ENCODE results near the gene NPEPL1.

Gene NPEPL1

DNA sequence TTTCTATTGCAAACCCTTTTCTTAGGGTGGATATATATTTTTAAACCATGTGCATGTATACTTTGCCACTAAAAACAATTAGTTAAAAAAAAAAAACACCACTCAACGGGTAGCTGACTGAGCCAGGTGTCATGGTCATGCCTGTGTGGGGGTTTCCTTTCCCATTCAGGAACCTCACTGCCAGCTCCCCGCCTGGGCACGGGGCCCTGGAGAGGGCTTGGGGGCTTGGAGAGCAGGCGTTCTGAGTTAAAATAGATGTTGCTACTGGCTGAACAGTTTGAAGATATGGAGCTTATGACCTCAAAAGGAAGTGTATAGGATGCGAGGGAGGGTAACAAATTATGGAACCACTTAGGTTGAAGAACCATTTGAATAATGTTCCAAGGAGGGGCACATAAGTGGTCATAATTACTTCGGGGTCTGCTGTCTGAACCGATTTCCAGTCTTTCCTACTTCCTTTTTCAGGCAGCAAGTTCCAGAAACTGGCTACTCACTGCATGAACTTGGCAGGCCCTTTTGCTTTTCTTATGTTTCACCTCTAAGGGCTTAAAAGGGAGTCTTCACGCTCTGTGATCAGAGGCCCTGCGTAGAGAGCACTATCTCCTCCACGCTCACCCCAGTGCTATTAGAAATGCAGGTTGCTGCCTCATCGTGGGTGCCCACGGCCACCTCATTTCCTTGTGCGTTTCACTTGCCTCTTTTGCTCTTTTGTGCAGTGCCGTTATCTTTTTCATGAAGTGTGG is 31.6 kb upstream of the NPEPL1 start:
- Histone ChIP-seq H3K27ac (ENCODE audit: low read length) (peak overlapping the region; percentile 40), H3K36me3 (ENCODE audit: control insufficient read depth, low read depth, low read length) (peaks cover 7% of the 10 kb centered on the region), H3K4me3 (ENCODE audit: low read length) (no peak overlapping the region)

DNA sequence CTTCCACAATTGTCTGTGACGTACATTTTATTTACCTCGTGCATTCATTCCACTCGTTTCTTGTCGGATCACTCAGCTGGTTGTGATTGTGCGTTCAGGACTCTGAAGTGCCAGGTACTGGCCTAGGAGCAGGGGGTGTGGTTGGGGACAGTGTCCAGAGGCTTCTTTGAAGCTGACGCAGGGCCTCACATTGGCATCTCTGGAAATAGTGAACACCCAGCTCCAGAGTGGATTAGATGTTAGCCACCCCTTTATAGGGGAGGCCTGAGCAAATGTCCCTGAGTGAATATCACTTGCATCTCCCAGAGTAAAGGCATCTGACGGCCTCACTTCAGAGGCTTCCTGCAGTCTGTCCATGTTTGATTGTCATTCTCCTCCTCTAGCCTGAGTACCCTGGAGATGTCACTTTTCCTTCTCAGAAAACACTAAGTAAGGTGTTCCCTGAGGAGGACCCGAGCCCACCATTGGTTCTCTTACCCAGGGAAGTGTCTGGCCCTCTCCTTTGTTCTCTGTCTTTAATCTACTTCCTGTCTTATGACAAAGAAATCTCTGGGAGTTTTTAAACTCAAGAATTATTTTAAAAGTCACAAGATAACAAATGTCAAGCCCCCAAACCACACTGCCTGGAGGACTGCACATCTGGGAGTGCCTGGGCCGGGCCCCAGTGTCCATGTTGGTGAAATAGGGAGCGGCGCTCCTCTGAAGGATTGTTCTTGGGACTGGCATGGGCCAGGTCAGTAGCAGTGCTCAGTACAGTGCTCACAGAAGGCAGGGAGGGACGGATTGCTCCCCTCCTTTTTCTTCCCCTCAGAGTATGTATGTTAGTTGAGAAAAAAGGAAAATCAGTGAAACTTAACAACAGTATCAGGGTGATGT is 30.8 kb upstream of the NPEPL1 start:
- H3K4me3 ChIP-seq (ENCODE audit: low read length) = no peak overlapping the region
- no peaks in the 10 kb centered on the region for H3K27me3 ChIP-seq (ENCODE audit: control insufficient read depth, insufficient read depth, low read length)
- H3K4me1 ChIP-seq (ENCODE audit: control insufficient read depth, low read depth, low read length) = peaks cover 50% of the 10 kb centered on the region
- peaks cover 7% of the 10 kb centered on the region for H3K36me3 ChIP-seq (ENCODE audit: control insufficient read depth, low read depth, low read length)
- no peaks in the 10 kb centered on the region for H3K9me3 ChIP-seq (ENCODE audit: control insufficient read depth, low read depth, low read length)
- peak overlapping the region; percentile 40 for H3K27ac ChIP-seq (ENCODE audit: low read length)
- no peak overlapping the region for H3K9ac ChIP-seq (ENCODE audit: low read length)

More for the DNA sequence above, 31.6 kb upstream of the NPEPL1 start:
- Histone ChIP-seq H3K9ac (ENCODE audit: low read length) (no peak overlapping the region), H3K4me1 (ENCODE audit: control insufficient read depth, low read depth, low read length) (peaks cover 58% of the 10 kb centered on the region), H3K9me3 (ENCODE audit: control insufficient read depth, low read depth, low read length) (no peaks in the 10 kb centered on the region), H3K27me3 (ENCODE audit: control insufficient read depth, insufficient read depth, low read length) (no peaks in the 10 kb centered on the region)

DNA sequence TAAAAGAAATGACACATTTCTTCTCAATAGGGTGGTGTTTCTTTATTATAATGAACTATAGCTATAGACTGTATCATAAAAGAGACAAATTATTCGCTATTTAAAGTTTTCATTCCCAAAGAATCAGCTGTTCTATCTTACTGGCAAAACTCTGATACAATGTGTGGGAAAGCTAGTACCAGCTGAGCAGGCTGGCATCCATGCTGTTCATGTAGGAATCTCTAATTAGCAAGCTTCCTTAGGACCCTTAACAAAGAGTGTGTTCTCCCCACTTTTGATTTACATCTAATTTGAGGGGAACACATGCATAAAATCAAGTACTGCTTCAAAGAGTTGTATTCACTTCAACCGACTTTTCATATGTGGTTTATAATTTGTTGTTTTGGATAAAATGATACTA is 28.3 kb upstream of the NPEPL1 start:
- no peaks in the 10 kb centered on the region for H3K27me3 ChIP-seq (ENCODE audit: control insufficient read depth, insufficient read depth, low read length)
- peaks cover 16% of the 10 kb centered on the region for H3K36me3 ChIP-seq (ENCODE audit: control insufficient read depth, low read depth, low read length)
- H3K4me1 ChIP-seq (ENCODE audit: control insufficient read depth, low read depth, low read length) = peaks cover 43% of the 10 kb centered on the region
- no peak overlapping the region for H3K4me3 ChIP-seq (ENCODE audit: low read length)
- H3K9me3 ChIP-seq (ENCODE audit: control insufficient read depth, low read depth, low read length) = no peaks in the 10 kb centered on the region
- no peak overlapping the region for H3K9ac ChIP-seq (ENCODE audit: low read length)
- no peak overlapping the region for H3K27ac ChIP-seq (ENCODE audit: low read length)

DNA sequence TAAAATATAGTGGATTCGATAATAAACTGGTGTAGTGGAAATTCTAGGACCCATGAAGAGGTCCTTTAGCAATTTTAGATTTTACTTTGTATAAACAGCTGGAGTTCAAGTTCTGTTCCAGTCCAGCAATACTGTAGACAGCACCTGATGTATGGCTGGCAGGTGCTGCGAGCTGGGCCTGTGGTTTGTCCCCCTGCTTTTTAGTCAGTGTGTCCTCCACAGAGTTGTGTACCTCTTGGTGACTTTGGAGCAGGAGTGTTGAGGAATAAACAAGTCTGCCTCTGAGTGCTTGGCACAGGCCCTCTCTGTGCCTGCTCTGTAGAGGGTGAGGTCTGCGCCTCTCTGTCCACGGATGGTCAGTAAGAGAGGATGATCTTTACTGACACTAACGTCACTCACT is 27.7 kb upstream of the NPEPL1 start:
- Histone ChIP-seq H3K4me1 (ENCODE audit: control insufficient read depth, low read depth, low read length) (peaks cover 41% of the 10 kb centered on the region), H3K36me3 (ENCODE audit: control insufficient read depth, low read depth, low read length) (peaks cover 16% of the 10 kb centered on the region), H3K9me3 (ENCODE audit: control insufficient read depth, low read depth, low read length) (no peaks in the 10 kb centered on the region), H3K9ac (ENCODE audit: low read length) (no peak overlapping the region), H3K4me3 (ENCODE audit: low read length) (no peak overlapping the region), H3K27me3 (ENCODE audit: control insufficient read depth, insufficient read depth, low read length) (no peaks in the 10 kb centered on the region), H3K27ac (ENCODE audit: low read length) (no peak overlapping the region)

DNA sequence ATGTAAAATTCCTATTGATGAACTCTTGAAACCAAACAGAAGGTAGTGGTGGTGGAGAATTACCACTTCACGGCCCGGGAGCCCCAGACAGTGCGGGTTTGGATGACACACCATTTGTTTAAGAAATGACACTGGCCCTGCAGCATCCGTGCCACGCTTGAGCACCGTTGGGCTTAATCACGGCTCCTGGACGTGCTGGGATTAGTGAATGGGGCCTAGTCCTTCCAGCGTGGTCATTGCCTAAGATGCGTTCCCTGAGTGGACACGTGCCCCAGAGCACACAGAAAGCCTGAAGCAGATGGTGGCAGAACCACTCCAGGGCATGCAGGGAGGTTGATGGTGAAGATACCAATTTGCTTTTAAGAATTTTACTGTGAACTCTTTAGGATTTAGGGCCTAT is 27.0 kb upstream of the NPEPL1 start:
- no peak overlapping the region for H3K4me3 ChIP-seq (ENCODE audit: low read length)
- no peak overlapping the region for H3K9ac ChIP-seq (ENCODE audit: low read length)
- H3K27ac ChIP-seq (ENCODE audit: low read length) = no peak overlapping the region
- no peaks in the 10 kb centered on the region for H3K9me3 ChIP-seq (ENCODE audit: control insufficient read depth, low read depth, low read length)
- H3K36me3 ChIP-seq (ENCODE audit: control insufficient read depth, low read depth, low read length) = peaks cover 16% of the 10 kb centered on the region
- H3K4me1 ChIP-seq (ENCODE audit: control insufficient read depth, low read depth, low read length) = peaks cover 41% of the 10 kb centered on the region
- H3K27me3 ChIP-seq (ENCODE audit: control insufficient read depth, insufficient read depth, low read length) = no peaks in the 10 kb centered on the region

DNA sequence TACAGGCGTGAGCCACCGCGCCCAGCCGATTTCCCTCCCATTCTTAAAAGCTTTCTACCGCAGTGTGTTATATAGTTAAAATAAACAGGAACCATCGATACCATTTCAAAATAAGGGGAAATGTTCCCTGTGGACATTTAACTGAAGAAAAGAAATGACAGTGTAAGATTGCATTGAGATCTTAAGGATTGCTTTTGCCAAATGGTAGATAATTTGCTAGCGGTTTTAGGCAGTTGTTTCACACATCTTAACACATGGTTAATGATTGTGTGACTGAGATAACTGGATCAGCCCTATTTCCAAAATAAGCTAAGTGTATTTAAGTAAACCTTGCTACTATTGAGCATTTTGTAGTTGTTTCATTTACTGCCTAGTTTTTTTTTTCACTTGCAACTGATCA is 25.9 kb upstream of the NPEPL1 start:
- Histone ChIP-seq H3K4me1 (ENCODE audit: control insufficient read depth, low read depth, low read length) (peaks cover 42% of the 10 kb centered on the region), H3K27me3 (ENCODE audit: control insufficient read depth, insufficient read depth, low read length) (no peaks in the 10 kb centered on the region), H3K27ac (ENCODE audit: low read length) (no peak overlapping the region), H3K9me3 (ENCODE audit: control insufficient read depth, low read depth, low read length) (no peaks in the 10 kb centered on the region), H3K9ac (ENCODE audit: low read length) (no peak overlapping the region), H3K4me3 (ENCODE audit: low read length) (no peak overlapping the region), H3K36me3 (ENCODE audit: control insufficient read depth, low read depth, low read length) (peaks cover 12% of the 10 kb centered on the region)

DNA sequence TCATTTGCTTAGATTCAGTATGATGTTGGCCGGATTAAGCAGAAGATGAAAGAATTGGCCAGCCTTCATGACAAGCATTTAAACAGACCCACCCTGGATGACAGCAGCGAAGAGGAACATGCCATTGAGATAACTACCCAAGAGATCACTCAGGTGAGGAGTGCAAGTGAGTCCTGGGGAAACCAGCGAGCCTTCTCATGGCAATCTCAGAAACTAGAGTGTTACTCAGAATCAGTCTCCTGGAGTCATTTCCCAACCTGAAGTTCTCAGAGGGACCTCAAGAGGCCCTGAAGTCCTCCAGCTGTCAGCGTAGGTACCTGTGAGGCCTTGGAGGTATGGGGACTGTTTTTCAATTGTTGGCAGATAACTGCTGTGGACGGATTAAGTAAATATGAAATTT is 24.6 kb upstream of the NPEPL1 start:
- H3K4me3 ChIP-seq (ENCODE audit: low read length) = no peak overlapping the region
- peaks cover 18% of the 10 kb centered on the region for H3K36me3 ChIP-seq (ENCODE audit: control insufficient read depth, low read depth, low read length)
- no peaks in the 10 kb centered on the region for H3K27me3 ChIP-seq (ENCODE audit: control insufficient read depth, insufficient read depth, low read length)
- no peaks in the 10 kb centered on the region for H3K9me3 ChIP-seq (ENCODE audit: control insufficient read depth, low read depth, low read length)
- H3K27ac ChIP-seq (ENCODE audit: low read length) = no peak overlapping the region
- H3K9ac ChIP-seq (ENCODE audit: low read length) = peak overlapping the region; percentile 23
- peaks cover 43% of the 10 kb centered on the region for H3K4me1 ChIP-seq (ENCODE audit: control insufficient read depth, low read depth, low read length)

DNA sequence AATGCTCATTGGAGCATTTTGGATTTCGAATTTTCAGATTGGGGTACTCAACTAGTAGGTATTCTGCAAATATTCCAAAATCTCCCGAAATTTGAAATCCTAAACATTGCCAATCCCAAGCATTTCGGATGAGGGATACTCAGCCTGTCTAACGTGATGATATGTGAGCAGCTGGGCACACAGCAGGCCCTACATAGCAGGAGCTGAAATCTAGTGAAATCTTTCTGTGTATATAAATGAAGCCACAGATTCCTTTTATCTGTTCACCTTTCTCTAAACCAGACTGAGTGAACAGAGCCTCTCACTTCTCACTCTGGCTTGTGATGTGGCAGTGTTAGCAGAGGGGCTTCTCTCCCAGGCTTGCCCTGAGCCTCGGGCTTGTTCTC is 23.7 kb upstream of the NPEPL1 start:
- H3K27ac ChIP-seq (ENCODE audit: low read length) = peak overlapping the region; percentile 98

DNA sequence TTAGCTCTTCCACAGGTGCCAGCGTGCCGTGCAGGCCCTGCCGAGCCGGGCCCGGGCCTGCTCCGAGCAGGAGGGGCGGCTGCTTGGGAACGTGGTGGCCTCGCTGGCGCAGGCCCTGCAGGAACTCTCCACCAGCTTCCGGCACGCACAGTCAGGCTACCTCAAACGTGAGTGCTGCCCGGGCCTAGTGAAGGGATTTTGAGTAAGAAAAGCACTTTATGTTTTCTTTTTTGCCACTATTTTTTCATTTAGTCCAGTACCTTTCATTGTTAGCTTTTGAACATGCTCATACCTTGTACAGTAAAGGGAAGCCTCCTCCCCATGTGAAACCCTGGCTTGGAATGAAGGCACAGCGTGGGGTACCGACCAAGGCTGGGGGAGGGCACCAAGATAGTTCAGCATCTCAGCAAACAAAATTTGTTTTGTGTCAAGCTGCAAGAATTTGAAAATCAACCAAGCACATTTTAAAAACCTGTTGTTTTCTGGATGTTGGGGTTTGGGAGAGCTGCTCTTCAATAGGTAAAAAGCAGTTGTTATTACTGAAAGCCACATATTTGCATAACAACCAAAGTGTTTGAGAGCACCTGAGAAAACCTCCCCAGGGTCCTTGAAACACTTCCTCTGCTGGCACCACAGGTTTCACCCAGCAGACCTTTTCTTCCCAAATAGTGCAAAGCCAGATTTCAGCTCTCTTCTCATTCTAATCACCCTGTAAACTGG is 23.2 kb upstream of the NPEPL1 start:
- H3K27me3 ChIP-seq (ENCODE audit: control insufficient read depth, insufficient read depth, low read length) = no peaks in the 10 kb centered on the region
- H3K9ac ChIP-seq (ENCODE audit: low read length) = peak overlapping the region; percentile 55
- H3K4me3 ChIP-seq (ENCODE audit: low read length) = peak overlapping the region; percentile 42
- H3K27ac ChIP-seq (ENCODE audit: low read length) = peak overlapping the region; percentile 98
- H3K9me3 ChIP-seq (ENCODE audit: control insufficient read depth, low read depth, low read length) = no peaks in the 10 kb centered on the region
- peaks cover 43% of the 10 kb centered on the region for H3K4me1 ChIP-seq (ENCODE audit: control insufficient read depth, low read depth, low read length)
- peaks cover 33% of the 10 kb centered on the region for H3K36me3 ChIP-seq (ENCODE audit: control insufficient read depth, low read depth, low read length)

More for the DNA sequence above, 23.7 kb upstream of the NPEPL1 start:
- no peaks in the 10 kb centered on the region for H3K27me3 ChIP-seq (ENCODE audit: control insufficient read depth, insufficient read depth, low read length)
- no peaks in the 10 kb centered on the region for H3K9me3 ChIP-seq (ENCODE audit: control insufficient read depth, low read depth, low read length)
- H3K4me3 ChIP-seq (ENCODE audit: low read length) = peak overlapping the region; percentile 7
- peak overlapping the region; percentile 55 for H3K9ac ChIP-seq (ENCODE audit: low read length)
- peaks cover 43% of the 10 kb centered on the region for H3K4me1 ChIP-seq (ENCODE audit: control insufficient read depth, low read depth, low read length)
- peaks cover 28% of the 10 kb centered on the region for H3K36me3 ChIP-seq (ENCODE audit: control insufficient read depth, low read depth, low read length)

DNA sequence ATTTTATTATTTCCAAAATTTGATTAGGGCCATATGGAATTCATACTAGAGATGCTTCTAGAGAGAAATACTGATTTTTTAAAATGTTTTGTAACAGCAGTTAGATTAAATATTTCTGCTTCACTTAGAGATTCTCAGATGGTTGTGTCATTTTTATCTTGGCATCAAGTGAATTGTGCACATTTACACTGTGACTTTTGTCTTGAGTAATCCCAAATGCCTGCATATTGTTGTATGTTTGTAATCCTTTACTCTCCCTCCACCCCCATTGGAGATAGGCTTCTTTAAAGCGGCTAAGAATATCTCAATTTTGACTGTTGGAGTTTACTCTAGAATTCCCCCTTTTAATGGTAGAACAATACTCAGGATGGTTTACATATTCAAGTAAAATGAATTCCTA is 22.5 kb upstream of the NPEPL1 start:
- Histone ChIP-seq H3K9ac (ENCODE audit: low read length) (peak overlapping the region; percentile 55), H3K36me3 (ENCODE audit: control insufficient read depth, low read depth, low read length) (peaks cover 36% of the 10 kb centered on the region), H3K9me3 (ENCODE audit: control insufficient read depth, low read depth, low read length) (no peaks in the 10 kb centered on the region), H3K4me1 (ENCODE audit: control insufficient read depth, low read depth, low read length) (peaks cover 42% of the 10 kb centered on the region), H3K4me3 (ENCODE audit: low read length) (peak overlapping the region; percentile 42), H3K27me3 (ENCODE audit: control insufficient read depth, insufficient read depth, low read length) (no peaks in the 10 kb centered on the region), H3K27ac (ENCODE audit: low read length) (peak overlapping the region; percentile 94)

DNA sequence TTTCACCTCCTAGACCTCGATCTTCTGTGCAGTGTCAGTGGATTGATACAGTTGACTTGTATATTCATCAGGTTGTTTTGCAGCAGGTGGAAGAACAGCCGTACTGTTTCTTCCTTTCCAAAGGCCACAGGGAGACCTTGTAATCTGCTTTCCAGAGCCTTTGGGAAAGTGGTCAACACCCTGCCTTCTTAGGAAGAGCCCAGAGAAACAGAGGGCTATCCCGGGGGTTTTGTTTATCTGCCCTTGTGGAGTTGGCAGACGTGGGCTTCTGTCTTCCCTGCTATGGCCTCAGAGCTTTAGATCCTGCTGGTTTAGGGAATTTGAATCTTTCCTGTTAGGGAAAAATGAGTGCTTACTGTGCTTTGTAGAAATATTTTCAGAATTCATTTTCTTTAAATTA is 21.9 kb upstream of the NPEPL1 start:
- H3K27me3 ChIP-seq (ENCODE audit: control insufficient read depth, insufficient read depth, low read length) = no peaks in the 10 kb centered on the region
- peak overlapping the region; percentile 94 for H3K27ac ChIP-seq (ENCODE audit: low read length)
- H3K36me3 ChIP-seq (ENCODE audit: control insufficient read depth, low read depth, low read length) = peaks cover 38% of the 10 kb centered on the region
- H3K9ac ChIP-seq (ENCODE audit: low read length) = no peak overlapping the region
- peak overlapping the region; percentile 42 for H3K4me3 ChIP-seq (ENCODE audit: low read length)
- H3K4me1 ChIP-seq (ENCODE audit: control insufficient read depth, low read depth, low read length) = peaks cover 37% of the 10 kb centered on the region
- no peaks in the 10 kb centered on the region for H3K9me3 ChIP-seq (ENCODE audit: control insufficient read depth, low read depth, low read length)

All from iPS-18a (cell line).